NCI-H2171 (cell line): Measurements from ENCODE around the gene GNL3L.
"Not testable (repeated sequence)": the region's sequence is repeated elsewhere in the genome, so short reads cannot be mapped to it uniquely, and the experiment has no call there.

Source experiments
- DNase-seq: peaks from one replicate; lab custom pipeline; 2025; lab: John Stamatoyannopoulos, UW

Gene GNL3L

DNA sequence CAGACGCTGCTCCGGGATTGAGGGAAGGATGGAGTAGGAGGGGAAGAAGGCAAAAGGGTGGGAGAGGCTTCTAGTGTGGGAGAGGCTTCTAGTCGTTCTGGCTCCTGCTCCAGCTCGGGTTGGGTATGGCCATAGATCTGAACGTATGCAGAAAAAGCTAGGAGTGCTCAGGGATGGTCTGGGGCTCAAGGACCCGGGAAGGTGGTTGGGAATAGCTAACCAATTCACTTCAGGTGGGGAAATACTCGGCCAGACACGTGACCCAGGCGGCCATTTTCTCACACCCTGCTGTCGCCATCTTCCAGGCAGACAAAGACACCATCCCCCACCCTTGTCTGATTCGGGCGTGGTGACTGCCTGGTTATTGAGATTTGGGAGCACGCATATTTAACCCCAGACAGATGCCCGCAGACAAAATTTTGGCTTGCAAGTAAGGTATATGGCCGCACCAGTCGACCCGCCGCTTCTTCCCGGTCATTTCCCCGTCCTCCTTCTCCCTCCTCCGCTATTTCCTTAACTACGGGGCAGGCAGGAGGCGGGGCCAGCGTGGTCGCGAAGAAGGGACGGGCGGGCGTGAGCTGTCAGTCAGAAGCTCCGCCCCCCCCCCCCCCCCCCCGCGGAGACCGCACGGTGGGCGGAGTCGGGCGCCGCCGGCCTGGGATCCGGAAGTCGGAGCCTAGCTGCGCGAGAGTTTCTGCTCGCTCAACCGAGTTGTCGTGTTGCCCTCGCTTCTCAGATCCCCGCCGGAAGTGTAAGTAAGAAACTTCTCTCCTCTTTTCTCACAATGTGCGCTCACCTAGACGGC lies at the start of gene GNL3L:
Gene GNL3L (plus strand): TSS at position 668 of the 805 bp plus-strand sequence. CDS start 2,348 bp downstream, outside the sequence.
- peak; percentile 71 for DNase-seq

- no peak for DNase-seq
Observed at GRCh38 chrX:54482839-54483593, 47.0 kb upstream of the GNL3L start.

GRCh38 chrX:54483946-54484345 lies 46.1 kb upstream of the GNL3L start:
- no peak for DNase-seq

DNA sequence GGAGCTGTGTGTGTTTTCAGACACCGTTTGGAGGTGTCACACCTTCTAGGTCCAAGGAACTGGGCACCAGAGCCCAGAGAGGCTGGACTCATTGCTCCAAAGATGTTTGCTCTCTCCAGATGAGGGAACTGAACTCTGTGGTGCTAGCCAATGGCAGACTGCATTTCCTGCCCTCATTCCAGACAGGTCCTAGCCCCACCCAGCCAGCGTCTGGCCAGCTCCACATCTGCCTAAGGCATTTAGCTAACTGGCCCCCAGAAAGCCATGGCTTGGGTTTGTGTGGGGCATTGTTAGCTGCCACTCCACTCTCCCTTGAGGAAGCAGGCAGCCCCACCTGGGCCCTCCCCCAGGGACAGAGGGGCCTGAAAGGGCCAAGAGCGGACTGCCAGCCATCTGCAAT lies 45.4 kb upstream of the GNL3L start:
- DNase-seq: no peak

DNA sequence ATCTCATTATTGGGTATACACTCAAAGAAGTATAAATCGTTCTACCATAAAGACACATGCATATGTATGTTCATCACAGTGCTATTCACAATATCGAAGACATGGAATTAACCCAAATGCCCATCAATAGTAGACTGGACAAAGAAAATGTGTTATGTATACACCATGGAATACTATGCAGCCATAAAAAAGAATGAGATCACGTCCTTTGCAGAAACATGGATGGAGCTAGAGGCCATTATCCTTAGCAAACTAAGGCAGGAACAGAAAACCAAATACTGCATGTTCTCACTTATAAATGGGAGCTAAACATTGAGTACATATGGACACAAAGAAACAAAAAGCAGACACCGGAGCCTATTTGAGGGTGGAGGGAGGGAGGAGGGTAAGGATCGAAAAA lies 40.2 kb upstream of the GNL3L start:
- DNase-seq: not testable (repeated sequence)

DNA sequence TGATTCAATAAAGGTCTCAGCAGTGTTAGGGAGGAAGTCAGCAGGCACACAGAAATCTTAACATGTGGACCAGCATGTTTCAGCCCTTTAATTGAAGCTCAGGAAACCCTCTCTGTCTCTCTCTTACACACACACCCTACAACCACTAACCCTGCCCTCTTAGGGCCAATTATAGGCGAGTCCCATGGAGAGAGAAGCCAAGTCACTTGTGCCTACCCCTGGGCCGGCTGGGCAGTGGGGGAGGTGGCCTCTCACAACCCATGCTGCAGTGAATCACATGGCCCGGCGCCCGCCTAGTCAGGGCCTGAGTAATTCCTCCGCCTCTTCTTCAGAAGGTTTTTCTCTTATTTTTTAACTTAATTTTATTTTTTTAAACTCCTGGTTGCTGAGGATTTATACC lies 37.7 kb upstream of the GNL3L start:
- DNase-seq: no peak

- no peak for DNase-seq
Observed at GRCh38 chrX:54494166-54494988, 35.6 kb upstream of the GNL3L start.

DNA sequence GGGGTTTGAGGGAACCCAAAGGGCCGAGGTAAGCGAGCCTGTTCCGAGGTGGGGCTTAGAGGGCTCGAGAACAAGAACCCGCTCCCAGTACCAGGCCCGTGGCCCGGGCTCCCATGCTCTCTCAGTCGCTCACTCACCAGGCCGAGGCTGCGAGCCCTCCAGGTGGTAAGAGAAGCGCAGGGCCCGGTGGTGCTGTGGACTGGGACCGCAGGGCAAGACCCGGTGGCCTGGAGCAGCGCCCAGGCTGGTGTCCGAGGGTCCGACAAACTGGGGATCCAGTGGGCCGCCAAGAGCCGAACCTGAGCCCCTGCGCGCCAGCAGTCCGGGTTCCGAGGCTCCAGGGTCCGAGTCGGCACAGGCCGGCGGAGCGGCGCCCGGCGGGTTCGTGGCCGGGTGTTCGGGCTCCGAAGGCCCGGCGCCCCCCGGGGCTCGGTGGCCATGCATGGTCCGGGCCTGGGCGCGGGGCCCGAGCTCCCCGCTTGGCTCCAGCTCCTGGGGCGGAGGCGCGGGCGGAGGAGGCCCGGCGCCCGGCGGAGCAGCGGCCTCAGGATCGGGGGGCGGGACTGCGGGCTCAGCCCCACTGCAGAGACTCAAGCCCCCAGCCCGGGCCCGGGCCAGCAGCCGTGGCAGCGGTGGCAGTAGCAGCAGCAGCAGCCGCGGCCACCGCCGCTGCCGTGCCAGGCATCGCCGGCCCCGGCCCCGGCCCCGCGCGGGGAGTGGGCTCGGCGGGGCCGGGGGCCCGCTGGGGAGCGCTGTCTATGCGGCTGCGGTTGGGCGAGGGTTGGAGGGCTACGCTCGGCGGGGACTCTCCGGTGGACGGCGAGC lies 34.8 kb upstream of the GNL3L start:
- peak; percentile 0 for DNase-seq

DNA sequence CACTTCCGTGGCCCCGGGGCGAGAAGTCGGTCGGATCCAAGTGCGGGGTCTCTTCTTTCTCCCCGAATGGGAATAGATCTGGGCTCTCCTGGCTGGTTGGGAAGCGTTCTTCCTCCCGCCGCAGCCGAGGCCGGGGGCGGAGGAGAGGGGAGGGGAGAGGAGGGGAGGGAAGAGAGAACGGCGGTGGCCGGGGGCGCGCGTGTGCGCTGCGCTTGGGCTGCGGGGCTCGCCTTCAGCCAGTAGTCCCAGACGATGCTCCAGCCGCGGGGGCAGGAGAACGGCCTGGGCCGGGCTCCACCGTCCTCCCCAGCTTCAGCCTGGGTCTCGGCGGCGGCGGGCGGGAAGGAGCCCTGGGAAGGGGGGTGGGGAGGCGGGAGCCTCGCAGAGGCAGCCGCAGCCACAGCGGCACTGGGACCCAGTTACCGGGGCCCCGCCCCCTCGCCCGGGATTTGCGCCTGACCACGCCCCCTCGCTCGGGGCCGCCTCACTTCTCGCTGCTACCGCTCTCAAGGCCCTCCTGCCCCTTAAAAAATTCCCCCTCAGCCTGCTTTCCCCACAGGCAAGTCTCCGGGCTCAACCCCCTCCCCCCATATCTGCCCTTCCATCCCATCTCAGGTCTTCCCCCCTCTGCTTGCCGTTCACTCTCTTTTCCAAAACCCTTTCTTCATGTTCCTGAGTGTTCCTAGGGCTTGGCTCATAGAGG lies 34.1 kb upstream of the GNL3L start, which contains the start of gene FGD1:
Gene FGD1 (minus strand): TSS at position 421 of the 703 bp plus-strand sequence. CDS start 802 bp downstream, outside the sequence.
- peak; percentile 39 for DNase-seq

DNA sequence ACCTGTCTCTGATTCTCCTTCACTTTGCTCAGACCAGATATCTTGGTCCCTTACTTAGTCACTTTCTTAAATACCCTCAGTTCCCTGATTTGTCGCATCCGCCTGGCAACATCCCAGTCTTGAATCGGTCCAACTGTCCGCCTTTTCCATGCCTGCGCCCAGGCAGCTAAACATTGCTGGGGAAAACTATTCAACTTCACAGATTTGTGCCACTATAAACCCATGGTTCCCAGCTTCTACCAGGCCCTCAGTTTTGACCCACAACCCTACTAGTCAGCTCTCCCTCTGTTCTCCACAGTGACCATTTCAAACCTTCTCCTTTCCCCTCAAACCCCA lies 33.5 kb upstream of the GNL3L start:
- no peak for DNase-seq

DNA sequence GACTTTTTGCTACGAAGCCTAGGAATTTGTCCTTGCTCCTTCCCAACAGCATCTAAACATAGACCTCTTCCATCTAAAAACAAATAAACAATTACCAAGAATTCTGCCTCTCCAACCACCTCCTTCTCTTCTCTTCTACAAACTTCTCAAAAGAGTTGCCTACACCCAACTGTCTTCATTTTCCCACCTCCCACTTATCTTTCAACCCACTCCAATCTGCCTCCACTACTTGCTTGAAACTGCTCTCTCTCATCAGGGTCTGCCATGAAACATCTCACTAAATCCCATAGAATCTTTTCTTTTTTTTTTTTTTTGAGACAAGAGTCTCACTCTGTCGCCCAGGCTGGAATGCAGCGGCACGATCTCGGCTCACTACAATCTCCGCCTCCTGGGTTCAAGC lies 33.1 kb upstream of the GNL3L start:
- no peak for DNase-seq

- no peak for DNase-seq
Observed at GRCh38 chrX:54509400-54509799, 20.6 kb upstream of the GNL3L start.

- DNase-seq: no peak
Observed at GRCh38 chrX:54529151-54529550, 868 bp upstream of the GNL3L start.

- DNase-seq: no peak
Observed at GRCh38 chrX:54530357-54530900, 410 bp downstream of the GNL3L start.

DNA sequence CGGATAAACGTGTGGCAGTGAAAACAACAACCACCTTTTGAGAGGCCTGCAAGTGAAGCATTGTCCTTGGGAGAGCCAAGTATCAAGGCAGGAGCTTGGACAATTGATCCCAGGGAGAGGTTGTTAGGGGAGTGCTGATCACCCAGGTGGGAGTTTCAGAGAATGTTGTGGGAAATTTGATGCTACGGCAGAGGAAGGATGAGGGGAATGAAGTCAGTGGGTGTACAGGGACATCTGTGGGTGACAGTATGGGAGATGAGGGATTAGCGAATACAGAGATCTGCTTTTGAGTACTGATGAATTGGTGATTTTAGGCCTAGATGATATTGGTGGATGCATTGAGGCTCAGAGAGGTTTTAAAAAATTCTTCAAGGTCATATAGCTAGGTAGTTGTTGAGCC lies 4.3 kb downstream of the GNL3L start:
- DNase-seq: no peak

DNA sequence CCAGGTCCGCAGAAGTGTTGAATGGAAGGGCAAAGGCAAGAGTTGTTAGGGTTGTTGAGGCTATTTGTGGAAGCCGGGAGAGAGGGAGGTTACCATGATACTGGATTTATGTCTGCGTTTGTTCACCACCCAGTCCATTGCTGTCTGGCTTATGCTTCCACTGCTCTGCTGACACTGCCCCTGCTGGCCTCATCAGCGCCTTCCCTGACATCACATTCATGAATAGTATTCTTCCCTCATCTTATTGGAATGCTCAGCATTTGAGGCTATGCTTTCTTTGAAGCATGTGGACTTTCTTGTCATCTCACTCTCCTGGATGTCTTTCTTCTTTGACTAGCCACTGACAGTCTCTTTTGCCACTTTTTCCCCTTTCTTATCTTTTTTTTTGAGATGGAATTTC lies 10.3 kb downstream of the GNL3L start:
- no peak for DNase-seq

DNA sequence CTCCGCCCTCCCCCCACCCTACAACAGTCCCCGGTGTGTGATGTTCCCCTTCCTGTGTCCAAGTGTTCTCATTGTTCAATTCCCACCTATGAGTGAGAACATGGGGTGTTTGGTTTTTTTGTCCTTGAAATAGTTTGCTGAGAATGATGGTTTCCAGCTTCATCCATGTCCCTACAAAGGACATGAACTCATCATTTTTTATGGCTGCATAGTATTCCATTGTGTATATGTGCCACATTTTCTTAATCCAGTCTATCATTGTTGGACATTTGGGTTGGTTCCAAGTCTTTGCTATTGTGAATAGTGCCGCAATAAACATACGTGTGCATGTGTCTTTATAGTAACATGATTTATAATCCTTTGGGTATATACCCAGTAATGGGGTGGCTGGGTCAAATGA lies 12.2 kb downstream of the GNL3L start:
- DNase-seq: not testable (repeated sequence)

DNA sequence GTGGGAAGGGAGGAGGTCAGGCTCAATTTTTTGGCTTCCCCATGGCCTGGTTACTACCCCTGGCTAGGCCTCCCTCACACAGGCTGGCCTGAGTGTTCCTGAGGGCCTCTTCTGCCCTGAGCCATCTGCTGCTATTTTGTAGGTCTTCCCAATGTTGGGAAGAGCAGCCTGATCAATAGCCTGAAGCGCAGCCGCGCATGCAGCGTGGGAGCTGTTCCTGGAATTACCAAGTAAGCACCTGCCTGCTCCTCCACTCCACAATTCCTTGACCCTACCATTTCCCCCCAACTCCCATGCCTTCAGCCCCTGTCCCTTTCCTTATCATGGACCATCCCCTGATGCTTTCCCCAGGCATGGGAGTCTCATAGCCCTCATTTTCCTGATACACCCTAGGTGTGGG lies 20.8 kb downstream of the GNL3L start:
- no peak for DNase-seq

- no peak for DNase-seq
Observed at GRCh38 chrX:54551801-54552200, 21.8 kb downstream of the GNL3L start.

DNA sequence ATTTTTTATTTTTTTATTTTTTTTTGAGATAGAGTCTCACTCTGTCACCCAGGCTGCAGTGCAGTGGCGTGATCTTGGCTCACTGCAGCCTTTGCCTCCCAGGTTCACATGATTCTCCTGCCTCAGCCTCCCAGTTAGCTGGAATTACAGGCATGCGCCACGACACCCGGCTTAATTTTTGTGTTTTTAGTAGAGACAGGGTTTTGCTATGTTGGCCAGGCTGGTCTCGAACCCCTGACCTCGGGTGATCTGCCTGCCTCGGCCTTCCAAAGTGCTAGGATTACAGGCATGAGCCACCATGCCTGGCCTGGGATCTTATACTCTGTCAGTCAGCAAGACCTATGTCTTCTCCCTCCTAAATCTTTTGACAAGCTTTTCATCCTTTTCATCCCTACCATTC lies 25.0 kb downstream of the GNL3L start:
- not testable (repeated sequence) for DNase-seq

DNA sequence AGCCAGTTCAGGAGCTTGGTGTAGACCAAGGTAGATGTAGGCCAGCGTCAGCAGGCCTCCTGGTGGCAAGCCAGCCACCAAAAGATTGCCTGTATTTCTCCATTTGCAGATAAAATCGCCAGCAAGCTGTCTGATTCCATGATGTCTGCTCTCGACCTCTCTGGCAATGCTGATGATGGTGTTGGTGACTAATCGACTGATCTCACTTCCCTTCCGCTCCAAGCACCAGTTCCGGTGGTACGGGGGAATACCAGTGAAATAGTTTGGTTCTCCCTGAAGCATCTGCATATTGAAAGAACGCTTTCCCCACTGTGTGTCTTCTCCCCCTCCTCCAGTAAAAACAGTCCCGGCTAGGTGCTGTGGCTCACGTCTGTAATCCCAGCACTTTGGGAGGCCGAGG lies 30.4 kb downstream of the GNL3L start:
- no peak for DNase-seq
